Erythroblast (primary cell): Measurements from ENCODE around the gene TBC1D13.

ENCODE experiments used
- GATA1 ChIP-seq: IDR thresholded peaks from 2 replicates; pipeline ENCODE4 v1.6.1; 2011; ENCODE audit warnings: low read depth, mild to moderate bottlenecking, control low read depth, low read length, moderate library complexity
- POLR2A ChIP-seq: IDR thresholded peaks from 2 replicates; pipeline ENCODE4 v1.6.1; 2011; ENCODE audit warnings: mild to moderate bottlenecking, low read length

DNA sequence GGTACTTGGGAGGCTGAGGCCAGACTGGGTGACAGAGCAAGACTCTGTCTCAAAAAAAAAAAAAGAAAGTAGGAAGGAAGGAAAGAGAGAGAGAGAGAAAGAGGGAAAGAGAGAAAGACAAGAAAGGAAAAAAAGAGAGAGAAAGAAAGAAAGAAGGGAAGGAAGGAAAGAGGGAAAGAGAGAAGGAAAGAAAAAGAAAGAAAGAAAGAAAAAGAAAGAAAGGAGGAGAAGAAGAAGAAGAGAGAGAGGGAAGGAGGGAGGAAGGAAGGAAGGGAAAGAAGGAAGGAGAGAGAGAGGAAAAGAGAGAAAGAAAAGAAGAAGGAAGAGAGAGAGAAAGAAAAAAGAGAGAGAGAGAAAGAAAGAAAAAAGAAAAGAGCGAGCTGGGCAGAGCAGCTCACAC is 12.2 kb upstream of the TBC1D13 start:
- no peak for TF ChIP-seq POLR2A
- TF ChIP-seq GATA1, result no peak
